Measurements from ENCODE around the gene SRD5A1. TPM values are rescaled to one million over a fixed set of nuclear protein-coding genes. Genes with fewer than 3 reads are reported as not detected.

The SRD5A1 gene
- total RNA-seq, 6 experiments from 2014 or later = 24.0 to 28.5 (median 26.6) TPM

GRCh38 chr5:6723122-6723815 lies 90.0 kb downstream of the SRD5A1 start:
- TF ChIP-seq, protein P1, sequence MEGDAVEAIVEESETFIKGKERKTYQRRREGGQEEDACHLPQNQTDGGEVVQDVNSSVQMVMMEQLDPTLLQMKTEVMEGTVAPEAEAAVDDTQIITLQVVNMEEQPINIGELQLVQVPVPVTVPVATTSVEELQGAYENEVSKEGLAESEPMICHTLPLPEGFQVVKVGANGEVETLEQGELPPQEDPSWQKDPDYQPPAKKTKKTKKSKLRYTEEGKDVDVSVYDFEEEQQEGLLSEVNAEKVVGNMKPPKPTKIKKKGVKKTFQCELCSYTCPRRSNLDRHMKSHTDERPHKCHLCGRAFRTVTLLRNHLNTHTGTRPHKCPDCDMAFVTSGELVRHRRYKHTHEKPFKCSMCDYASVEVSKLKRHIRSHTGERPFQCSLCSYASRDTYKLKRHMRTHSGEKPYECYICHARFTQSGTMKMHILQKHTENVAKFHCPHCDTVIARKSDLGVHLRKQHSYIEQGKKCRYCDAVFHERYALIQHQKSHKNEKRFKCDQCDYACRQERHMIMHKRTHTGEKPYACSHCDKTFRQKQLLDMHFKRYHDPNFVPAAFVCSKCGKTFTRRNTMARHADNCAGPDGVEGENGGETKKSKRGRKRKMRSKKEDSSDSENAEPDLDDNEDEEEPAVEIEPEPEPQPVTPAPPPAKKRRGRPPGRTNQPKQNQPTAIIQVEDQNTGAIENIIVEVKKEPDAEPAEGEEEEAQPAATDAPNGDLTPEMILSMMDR (IDR thresholded peaks at IDR 0.05) = no peak
- peaks cover 31% of the 10 kb centered on the region for H3K36me3 Mint-ChIP-seq (ENCODE audit: low read depth)
- H3K9me3 Mint-ChIP-seq = no peaks in the 10 kb centered on the region
- H3K27ac Mint-ChIP-seq = peak overlapping the region; percentile 60
- no peaks in the 10 kb centered on the region; the same call in 1 of the 2 replicates for H3K27me3 Mint-ChIP-seq (ENCODE audit: insufficient read depth)
- H3K4me1 Mint-ChIP-seq (ENCODE audit: low read depth) = peaks cover 88% of the 10 kb centered on the region
- H3K4me3 Mint-ChIP-seq = peak overlapping the region; percentile 37; the same call in 1 of the 2 replicates
- no peak for DNase-seq

DNA sequence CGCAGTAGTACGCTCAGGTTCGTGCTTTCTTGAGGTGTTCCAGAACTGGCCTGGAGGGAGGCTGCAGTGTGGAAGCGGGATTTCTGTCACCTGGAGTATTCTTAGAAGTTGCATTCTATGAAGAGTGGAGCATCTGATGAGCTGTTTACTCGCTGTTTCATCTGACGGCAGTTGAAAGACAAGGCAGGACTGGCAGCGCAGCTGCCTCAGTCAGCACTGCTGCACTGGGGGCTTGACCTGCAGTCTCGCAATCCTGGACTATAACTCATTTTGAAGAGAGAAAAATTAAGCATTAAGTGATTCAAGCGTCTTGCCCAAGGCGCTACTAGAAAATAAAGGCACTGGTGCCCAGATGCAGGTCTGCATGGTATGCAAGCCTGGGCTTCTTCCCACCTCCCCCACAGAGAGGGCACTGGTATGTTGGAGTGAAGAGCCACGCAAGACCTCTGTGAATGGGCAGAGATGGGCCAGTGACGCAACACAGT lies 90.6 kb downstream of the SRD5A1 start:
- peak overlapping the region; percentile 35; the same call in 1 of the 2 replicates for H3K4me3 Mint-ChIP-seq
- peak overlapping the region; percentile 60 for H3K27ac Mint-ChIP-seq
- DNase-seq = no peak
- peaks cover 83% of the 10 kb centered on the region for H3K4me1 Mint-ChIP-seq (ENCODE audit: low read depth)
- H3K36me3 Mint-ChIP-seq (ENCODE audit: low read depth) = peaks cover 31% of the 10 kb centered on the region
- no peaks in the 10 kb centered on the region; the same call in 1 of the 2 replicates for H3K27me3 Mint-ChIP-seq (ENCODE audit: insufficient read depth)
- TF ChIP-seq, protein P1 (IDR thresholded peaks at IDR 0.05) = no peak
- no peaks in the 10 kb centered on the region for H3K9me3 Mint-ChIP-seq

Other genes starting within 250 kb of the SRD5A1 start
- gene UBE2QL1, start 184.6 kb upstream of the SRD5A1 start, total RNA-seq (2021; fragmentation: NEBNext Ultra II Directional; extraction: Animal tissue kit (Norgen Biotek cat#: 25700)) = not detected
- 10 to 100 TPM; 59.9 to 67.7 (median 60.5) TPM for gene NSUN2, start 396 bp upstream of the SRD5A1 start, total RNA-seq (2021; fragmentation: NEBNext Ultra II Directional; extraction: Animal tissue kit (Norgen Biotek cat#: 25700))
- 10 to 100 TPM; 19.8 to 23.8 (median 21.7) TPM for gene TENT4A, start 80.0 kb downstream of the SRD5A1 start, total RNA-seq (2021; fragmentation: NEBNext Ultra II Directional; extraction: Animal tissue kit (Norgen Biotek cat#: 25700))